PFSK-1 (cell line): ENCODE measurements around the gene CUL9.

ENCODE experiments used
- FOXP2 ChIP-seq: optimal IDR thresholded peaks from 2 replicates; pipeline ENCODE3; 2011; ENCODE audit warnings: borderline replicate concordance, control low read depth, inconsistent platforms; ENCODE audit not compliant: insufficient read depth; ENCODE audit errors: extremely low read length, extremely low read depth
- POLR2AphosphoS5 ChIP-seq: IDR thresholded peaks from 2 replicates; pipeline ENCODE4 v1.6.1; 2012; ENCODE audit warnings: low read depth, mild to moderate bottlenecking, control low read depth, low read length, moderate library complexity
- REST ChIP-seq, 2 experiments: IDR thresholded peaks; 2 replicates each; pipeline versions ENCODE4 v1.6.1 to v1.8.0; 2011 to 2012; ENCODE audit warnings: low read depth in 2 of 2, low read length in 2 of 2, control low read depth in 1 of 2, inconsistent platforms in 1 of 2, mild to moderate bottlenecking in 1 of 2, moderate library complexity in 1 of 2; ENCODE audit not compliant: insufficient read depth in 1 of 2
- SIN3A ChIP-seq: IDR thresholded peaks from 2 replicates; pipeline ENCODE4 v1.6.1; 2012; ENCODE audit warnings: mild to moderate bottlenecking, low read length, moderate library complexity, borderline replicate concordance; ENCODE audit not compliant: insufficient read depth
- TAF1 ChIP-seq: IDR thresholded peaks from 2 replicates; pipeline ENCODE4 v1.6.1; 2012; ENCODE audit warnings: low read length, control low read depth, borderline replicate concordance; ENCODE audit not compliant: insufficient read depth

The CUL9 gene

GRCh38 chr6:43147691-43148477 is 34.1 kb upstream of the CUL9 start:
- TF ChIP-seq REST (IDR thresholded peaks at IDR 0.05; ENCODE audit: insufficient read depth in 1 of 2, low read depth in 2 of 2, low read length in 2 of 2), result no peak
- TF ChIP-seq FOXP2, result no peak
- no peak for TF ChIP-seq TAF1
- no peak for TF ChIP-seq POLR2AphosphoS5
- no peak for TF ChIP-seq SIN3A

- TF ChIP-seq POLR2AphosphoS5, result no peak
- TF ChIP-seq FOXP2, result no peak
- no peak for TF ChIP-seq SIN3A
- no peak for TF ChIP-seq TAF1
- no peak for TF ChIP-seq REST (IDR thresholded peaks at IDR 0.05; ENCODE audit: insufficient read depth in 1 of 2, low read depth in 2 of 2, low read length in 2 of 2)
Measured at GRCh38 chr6:43149265-43149664, 32.7 kb upstream of the CUL9 start.

- TF ChIP-seq REST (IDR thresholded peaks at IDR 0.05; ENCODE audit: insufficient read depth in 1 of 2, low read depth in 2 of 2, low read length in 2 of 2) (no peak), POLR2AphosphoS5 (no peak), SIN3A (no peak), FOXP2 (no peak), TAF1 (no peak)
Measured at GRCh38 chr6:43150051-43150751, 31.8 kb upstream of the CUL9 start.

- TF ChIP-seq TAF1 (no peak), SIN3A (no peak), FOXP2 (no peak), REST (IDR thresholded peaks at IDR 0.05; ENCODE audit: insufficient read depth in 1 of 2, low read depth in 2 of 2, low read length in 2 of 2) (no peak), POLR2AphosphoS5 (no peak)
Measured at GRCh38 chr6:43159599-43159998, 22.4 kb upstream of the CUL9 start.
